A549 (cell line): ENCODE results near the gene GARNL3. TPM values are rescaled to one million over a fixed set of nuclear protein-coding genes. Genes with fewer than 3 reads are reported as not detected.

Source experiments
- ATAC-seq, 2 experiments: fragments of 200-7000 bp in 1 of 2; fragments of >200 bp in 1 of 2; cut with Nextera tagmentation in 1 of 2; cut with Tn5 transposase in 1 of 2; 3 replicates each; pipeline versions ENCODE4 v1.8.0 to v1.9.1; 2018 to 2020; ENCODE audit warnings: mild to moderate bottlenecking in 1 of 2, moderate library complexity in 1 of 2
- CTCF ChIA-PET: fragments of 300-600 bp; sonication (Branson Sonifier 250); formaldehyde crosslinking; extraction: SDS; loops from one replicate; lab custom pipeline; 2021; ENCODE audit warnings: antibody characterized with exemption, inconsistent platforms; lab: Yijun Ruan, JAX
- POLR2A ChIA-PET: fragments of 350-600 bp; formaldehyde crosslinking; extraction: SDS; loops from one replicate; lab custom pipeline; 2021; ENCODE audit warnings: antibody characterized with exemption, inconsistent platforms; lab: Yijun Ruan, JAX
- DNase-seq, 2 experiments: peaks; one replicate each; pipeline versions ENCODE4 v3.0.0 to v3.0.0-alpha.2; 2011 to 2016; ENCODE audit warnings: low read depth in 1 of 2, low spot score in 1 of 2
- FAIRE-seq: peaks from 2 replicates; lab custom pipeline; 2011; peaks lifted over from hg19 to GRCh38; lab: Jason Lieb, UNC
- H3K27ac ChIP-seq, 2 experiments: fragments of >200 bp; sonication (Bioruptor Twin); formaldehyde crosslinking; 3 replicates each; pipeline ENCODE4 v1.5.1; 2016 to 2017
- H3K4me1 ChIP-seq: fragments of >200 bp; sonication (Bioruptor Twin); formaldehyde crosslinking; 3 replicates; pipeline ENCODE4 v1.6.1; 2016
- H3K4me2 ChIP-seq: fragments of >200 bp; sonication (Bioruptor Twin); formaldehyde crosslinking; 3 replicates; pipeline ENCODE4 v1.6.1; 2016
- H3K4me3 ChIP-seq: fragments of >200 bp; sonication (Bioruptor Twin); formaldehyde crosslinking; 3 replicates; pipeline ENCODE4 v1.5.1; 2016
- H3K9me3 ChIP-seq: fragments of >200 bp; sonication (Bioruptor Twin); formaldehyde crosslinking; 3 replicates; pipeline ENCODE4 v1.6.1; 2016
- BCL3 ChIP-seq: fragments of >200 bp; sonication (Bioruptor Twin); formaldehyde crosslinking; IDR thresholded peaks from 3 replicates; pipeline ENCODE4 v1.6.1; 2016
- BHLHE40 ChIP-seq: IDR thresholded peaks from 2 replicates; pipeline ENCODE4 v1.6.1; 2012; ENCODE audit warnings: low read depth, low read length, inconsistent platforms
- CBX8 ChIP-seq: fragments of 200-600 bp; sonication (generic); IDR thresholded peaks from 2 replicates; pipeline ENCODE4 v1.6.1; 2016
- CEBPB ChIP-seq, 2 experiments: fragments of >200 bp in 1 of 2; sonication (Bioruptor Twin) in 1 of 2; formaldehyde crosslinking in 1 of 2; IDR thresholded peaks; 2 replicates each; pipeline ENCODE4 v1.6.1; 2012 to 2016
- EHMT2 ChIP-seq: fragments of 200-600 bp; sonication (generic); IDR thresholded peaks from 2 replicates; pipeline ENCODE4 v1.6.1; 2016; ENCODE audit warnings: antibody characterized with exemption, low read depth, mild to moderate bottlenecking, moderate library complexity
- FOSB ChIP-seq: fragments of 250-450 bp; sonication (Bioruptor Pico); IDR thresholded peaks from 2 replicates; pipeline ENCODE4 v1.5.0; 2020; ENCODE audit warnings: mild to moderate bottlenecking, moderate library complexity
- HDAC2 ChIP-seq: fragments of 200-600 bp; sonication (generic); IDR thresholded peaks from 2 replicates; pipeline ENCODE4 v1.6.1; 2016
- HEYL ChIP-seq: fragments of 250-450 bp; sonication (Bioruptor Pico); IDR thresholded peaks from 2 replicates; pipeline ENCODE4 v1.8.0; 2021; ENCODE audit warnings: mild to moderate bottlenecking, moderate library complexity
- HOXB5 ChIP-seq: fragments of 250-450 bp; sonication (Bioruptor Pico); IDR thresholded peaks from 2 replicates; pipeline ENCODE4 v1.5.0; 2020; ENCODE audit warnings: mild to moderate bottlenecking, moderate library complexity
- JUN ChIP-seq, 2 experiments: fragments of >200 bp; sonication (Bioruptor Twin); formaldehyde crosslinking; IDR thresholded peaks; 2 replicates in 1 of 2; 3 replicates in 1 of 2; pipeline ENCODE4 v1.6.1; 2016 to 2017
- KDM1A ChIP-seq: fragments of 200-600 bp; sonication (generic); IDR thresholded peaks from 2 replicates; pipeline ENCODE4 v1.6.1; 2016; ENCODE audit warnings: low read depth, mild to moderate bottlenecking
- POLR2A ChIP-seq: IDR thresholded peaks from 2 replicates; pipeline ENCODE4 v1.6.1; 2012; ENCODE audit warnings: mild to moderate bottlenecking, low read length
- RAD21 ChIP-seq, 2 experiments: fragments of >200 bp in 1 of 2; sonication (Bioruptor Twin) in 1 of 2; formaldehyde crosslinking in 1 of 2; IDR thresholded peaks in 1 of 2; conservative IDR thresholded peaks in 1 of 2; 2 replicates in 1 of 2; 3 replicates in 1 of 2; pipeline ENCODE4 v1.6.1; 2012 to 2018; ENCODE audit warnings: inconsistent platforms in 1 of 2
- RFX5 ChIP-seq: fragments of 450-650 bp; IDR thresholded peaks from 2 replicates; pipeline ENCODE4 v1.7.1; 2014; ENCODE audit warnings: antibody characterized with exemption, mild to moderate bottlenecking, moderate library complexity
- SMC3 ChIP-seq: fragments of >200 bp; sonication (Bioruptor Twin); formaldehyde crosslinking; IDR thresholded peaks from 3 replicates; pipeline ENCODE4 v1.6.1; 2018; ENCODE audit warnings: inconsistent platforms
- ZFP36 ChIP-seq: fragments of 450-650 bp; IDR thresholded peaks from 2 replicates; pipeline ENCODE4 v1.6.1; 2014; ENCODE audit warnings: borderline replicate concordance; ENCODE audit not compliant: partially characterized antibody
- ZNF302 ChIP-seq: fragments of 250-450 bp; sonication (Bioruptor Pico); IDR thresholded peaks from 2 replicates; pipeline ENCODE4 v1.9.0; 2021; ENCODE audit warnings: inconsistent platforms, mild to moderate bottlenecking, moderate library complexity
- WGBS: methylation state at CpG from one replicate; pipeline ENCODE4 v1.1.6; 2017; ENCODE audit errors: missing lambda C conversion rate; 5-methylcytosine and 5-hydroxymethylcytosine counted together
- polyA plus RNA-seq, 4 experiments: library from polyadenylated mRNA; depleted of rRNA in 3 of 4; stranded (reverse); fragments of >200 nt; fragmentation: RNase III in 1 of 4; extraction: RNeasy Plus Mini Kit Qiagen cat#74134 plus additional on column Dnase treatment in 1 of 4; gene quantifications; 2 replicates in 3 of 4; 3 replicates in 1 of 4; pipeline ENCODE4 v1.2.3, GENCODE V29; 2011 to 2017
- TF ChIP-seq, protein P1 (sequence below): fragments of >200 bp; sonication (Bioruptor Twin); formaldehyde crosslinking; IDR thresholded peaks from 3 replicates; pipeline ENCODE4 v1.5.1; 2016
- TF ChIP-seq, protein P2 (sequence below): fragments of 250-450 bp; sonication (Bioruptor Pico); IDR thresholded peaks from 2 replicates; pipeline ENCODE4 v1.5.0; 2021; ENCODE audit warnings: mild to moderate bottlenecking, moderate library complexity, borderline replicate concordance

Gene GARNL3
- polyA plus RNA-seq, 2 of the 4 experiments (the other 2 are of a cell fraction): 2.9 to 5.1 TPM

- ATAC-seq: peak; percentile 90 to 91
- WGBS: 53% methylated on average over 2 of the region's 2 CpGs
- Histone ChIP-seq H3K4me1 (no peaks in the 10 kb centered on the region), H3K27ac (0 out of 6 replicates have a peak overlapping the region, but pooled peaks of 1 of the 2 experiments have one; percentile 8), H3K4me3 (no peak overlapping the region)
- CTCF ChIA-PET: interaction anchor here (0.7 to 2.9 kb wide), 13 partner anchors 11 to 148 kb away, joined by 3 to 20 read pairs (median 4); partner anchors contain the start of gene SLC2A8
- peak; percentile 52 to 71; a peak in 4 of 5 replicates for TF ChIP-seq RAD21 (conservative IDR thresholded peaks at IDR 0.05 in 1 of 2, IDR thresholded peaks at IDR 0.05 in 1 of 2)
- peak; percentile 34; the same call in 1 of the 3 replicates for TF ChIP-seq SMC3
- no peak for TF ChIP-seq BHLHE40
- TF ChIP-seq POLR2A: no peak
- TF ChIP-seq, protein P1, sequence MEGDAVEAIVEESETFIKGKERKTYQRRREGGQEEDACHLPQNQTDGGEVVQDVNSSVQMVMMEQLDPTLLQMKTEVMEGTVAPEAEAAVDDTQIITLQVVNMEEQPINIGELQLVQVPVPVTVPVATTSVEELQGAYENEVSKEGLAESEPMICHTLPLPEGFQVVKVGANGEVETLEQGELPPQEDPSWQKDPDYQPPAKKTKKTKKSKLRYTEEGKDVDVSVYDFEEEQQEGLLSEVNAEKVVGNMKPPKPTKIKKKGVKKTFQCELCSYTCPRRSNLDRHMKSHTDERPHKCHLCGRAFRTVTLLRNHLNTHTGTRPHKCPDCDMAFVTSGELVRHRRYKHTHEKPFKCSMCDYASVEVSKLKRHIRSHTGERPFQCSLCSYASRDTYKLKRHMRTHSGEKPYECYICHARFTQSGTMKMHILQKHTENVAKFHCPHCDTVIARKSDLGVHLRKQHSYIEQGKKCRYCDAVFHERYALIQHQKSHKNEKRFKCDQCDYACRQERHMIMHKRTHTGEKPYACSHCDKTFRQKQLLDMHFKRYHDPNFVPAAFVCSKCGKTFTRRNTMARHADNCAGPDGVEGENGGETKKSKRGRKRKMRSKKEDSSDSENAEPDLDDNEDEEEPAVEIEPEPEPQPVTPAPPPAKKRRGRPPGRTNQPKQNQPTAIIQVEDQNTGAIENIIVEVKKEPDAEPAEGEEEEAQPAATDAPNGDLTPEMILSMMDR: peak; percentile 31; the same call in 2 of the 3 replicates
- TF ChIP-seq, all 56 proteins: peak for 3
- FAIRE-seq (no peak), DNase-seq (peak; percentile 38 to 40)
- POLR2A ChIA-PET: no interaction called here
- H3K4me2 ChIP-seq: no peak overlapping the region
- no peaks in the 10 kb centered on the region for H3K9me3 ChIP-seq
Observed at GRCh38 chr9:127360829-127361228, 96.3 kb downstream of the GARNL3 start.

- ChIA-PET CTCF (interaction anchor here (1.1 to 2.9 kb wide), 9 partner anchors 10 to 145 kb away, joined by 3 to 20 read pairs (median 5); partner anchors contain the start of gene SLC2A8), POLR2A (no interaction called here)
- ATAC-seq (no peak), FAIRE-seq (no peak), DNase-seq (no peak)
- no peak for TF ChIP-seq CBX8
- TF ChIP-seq HOXB5 (CRISPR knock-in tag): no peak
- no peak for TF ChIP-seq FOSB (CRISPR knock-in tag)
- TF ChIP-seq EHMT2: no peak
- TF ChIP-seq ZNF302 (CRISPR knock-in tag): no peak
- TF ChIP-seq, protein P2, sequence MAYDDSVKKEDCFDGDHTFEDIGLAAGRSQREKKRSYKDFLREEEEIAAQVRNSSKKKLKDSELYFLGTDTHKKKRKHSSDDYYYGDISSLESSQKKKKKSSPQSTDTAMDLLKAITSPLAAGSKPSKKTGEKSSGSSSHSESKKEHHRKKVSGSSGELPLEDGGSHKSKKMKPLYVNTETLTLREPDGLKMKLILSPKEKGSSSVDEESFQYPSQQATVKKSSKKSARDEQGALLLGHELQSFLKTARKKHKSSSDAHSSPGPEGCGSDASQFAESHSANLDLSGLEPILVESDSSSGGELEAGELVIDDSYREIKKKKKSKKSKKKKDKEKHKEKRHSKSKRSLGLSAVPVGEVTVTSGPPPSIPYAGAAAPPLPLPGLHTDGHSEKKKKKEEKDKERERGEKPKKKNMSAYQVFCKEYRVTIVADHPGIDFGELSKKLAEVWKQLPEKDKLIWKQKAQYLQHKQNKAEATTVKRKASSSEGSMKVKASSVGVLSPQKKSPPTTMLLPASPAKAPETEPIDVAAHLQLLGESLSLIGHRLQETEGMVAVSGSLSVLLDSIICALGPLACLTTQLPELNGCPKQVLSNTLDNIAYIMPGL (CRISPR knock-in tag): no peak
- no peak for TF ChIP-seq KDM1A
- no peak for TF ChIP-seq CEBPB (IDR thresholded peaks at IDR 0.05)
- TF ChIP-seq BCL3: no peak
- no peak overlapping the region for H3K4me3 ChIP-seq
- 0 out of 6 replicates have a peak overlapping the region, but pooled peaks of 1 of the 2 experiments have one; percentile 8 for H3K27ac ChIP-seq
- WGBS: 85% methylated on average over 2 of the region's 3 CpGs
- no peaks in the 10 kb centered on the region for H3K9me3 ChIP-seq
- H3K4me1 ChIP-seq: no peaks in the 10 kb centered on the region
- no peak overlapping the region for H3K4me2 ChIP-seq
Observed at GRCh38 chr9:127361561-127361960, 97.0 kb downstream of the GARNL3 start.

DNA sequence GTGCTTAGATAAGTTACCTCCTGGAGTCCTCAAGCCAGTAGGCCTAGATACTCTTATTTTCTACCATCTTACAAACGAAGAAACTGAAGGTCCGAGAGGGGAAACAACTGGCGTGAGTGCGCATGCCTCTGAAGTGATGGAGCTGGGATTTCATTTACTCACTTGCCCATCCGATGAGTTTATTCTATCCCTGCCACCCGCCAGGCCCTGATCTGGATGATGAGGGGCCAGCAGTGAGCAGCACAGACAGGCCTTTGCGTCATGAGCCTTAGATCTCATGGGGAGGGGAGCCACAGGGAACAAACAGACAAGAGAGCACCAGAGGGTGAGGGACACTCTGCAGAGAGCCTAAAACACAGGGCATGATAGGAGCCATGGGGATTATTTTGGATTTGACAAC is 98.3 kb downstream of the GARNL3 start:
- WGBS: 96% methylated on average over 7 of the region's 7 CpGs
- no peaks in the 10 kb centered on the region for H3K4me1 ChIP-seq
- H3K4me3 ChIP-seq: no peak overlapping the region
- CTCF ChIA-PET: interaction anchor here (1.0 to 2.0 kb wide), 4 partner anchors 11 to 148 kb away, joined by 3 to 9 read pairs (median 4); no protein-coding TSS in a partner anchor
- no peak overlapping the region for H3K4me2 ChIP-seq
- TF ChIP-seq FOSB (CRISPR knock-in tag): no peak
- no peak for TF ChIP-seq BHLHE40
- TF ChIP-seq ZFP36: no peak
- TF ChIP-seq HEYL (CRISPR knock-in tag): no peak
- TF ChIP-seq CBX8: no peak
- TF ChIP-seq JUN (IDR thresholded peaks at IDR 0.05): no peak
- no peak for TF ChIP-seq HDAC2
- TF ChIP-seq CEBPB (IDR thresholded peaks at IDR 0.05): no peak
- TF ChIP-seq RFX5: no peak
- FAIRE-seq (no peak), DNase-seq (no peak), ATAC-seq (no peak)
- POLR2A ChIA-PET: no interaction called here
- no peaks in the 10 kb centered on the region for H3K9me3 ChIP-seq
- no peak overlapping the region for H3K27ac ChIP-seq
